GM19035 (cell line): ENCODE data around the gene RSRP1.
"Not testable (repeated sequence)": the region's sequence is repeated elsewhere in the genome, so short reads cannot be mapped to it uniquely, and the experiment has no call there.

Experiments used
- ATAC-seq: cut with Tn5 transposase; IDR thresholded peaks from one replicate; pipeline ENCODE4 v1.9.1; 2021; ENCODE audit not compliant: unreplicated experiment

RSRP1 gene

DNA sequence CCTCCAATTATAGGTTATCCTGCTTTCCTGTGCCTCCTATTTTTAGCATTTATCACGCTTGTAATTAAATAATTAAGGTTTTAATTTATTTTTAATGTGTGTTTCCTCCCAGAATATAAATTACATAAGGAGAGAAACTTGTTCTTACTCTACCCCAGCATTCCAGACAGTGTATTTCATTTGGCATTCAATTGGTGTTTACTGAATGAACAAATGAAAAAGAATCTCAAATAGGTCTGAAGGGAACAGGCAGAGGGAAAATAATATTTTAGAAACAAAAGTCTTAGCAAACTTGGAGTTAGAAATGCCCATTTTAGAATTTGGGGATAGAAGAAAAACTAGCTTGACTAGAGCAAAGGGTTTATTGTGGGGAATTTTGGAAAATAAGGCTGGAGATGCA lies 9.9 kb upstream of the RSRP1 start:
- no peak for ATAC-seq

GRCh38 chr1:25256578-25256965 lies 9.3 kb upstream of the RSRP1 start:
- ATAC-seq: no peak

- ATAC-seq: no peak
Observed at GRCh38 chr1:25255706-25256577, 8.7 kb upstream of the RSRP1 start.

GRCh38 chr1:25253911-25254310 lies 6.7 kb upstream of the RSRP1 start:
- ATAC-seq: no peak

- no peak for ATAC-seq
Observed at GRCh38 chr1:25247829-25248754, 838 bp upstream of the RSRP1 start.

DNA sequence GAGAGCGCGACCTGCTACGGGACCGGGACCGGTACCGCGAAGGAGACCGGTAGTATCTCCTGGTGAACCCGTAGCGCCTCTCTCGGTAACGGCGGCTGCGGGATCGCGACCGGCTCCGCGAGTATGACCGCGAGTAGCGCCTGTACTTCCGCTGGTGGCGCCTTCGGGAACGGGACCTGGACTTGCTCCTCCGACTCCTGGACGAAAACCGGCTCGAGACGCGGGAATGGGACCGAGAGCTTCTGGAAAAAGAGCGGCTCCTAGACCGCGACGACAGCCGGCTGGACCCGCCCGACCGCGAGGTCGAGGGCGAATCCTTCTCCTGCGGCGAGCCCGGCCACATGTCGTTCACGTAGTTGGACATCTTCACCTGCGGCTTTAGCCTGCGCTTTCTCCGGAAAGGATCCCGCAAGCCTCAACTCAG lies 642 bp downstream of the RSRP1 start:
- ATAC-seq: peak; percentile 4

GRCh38 chr1:25245809-25246599 lies 1.2 kb downstream of the RSRP1 start:
- no peak for ATAC-seq

DNA sequence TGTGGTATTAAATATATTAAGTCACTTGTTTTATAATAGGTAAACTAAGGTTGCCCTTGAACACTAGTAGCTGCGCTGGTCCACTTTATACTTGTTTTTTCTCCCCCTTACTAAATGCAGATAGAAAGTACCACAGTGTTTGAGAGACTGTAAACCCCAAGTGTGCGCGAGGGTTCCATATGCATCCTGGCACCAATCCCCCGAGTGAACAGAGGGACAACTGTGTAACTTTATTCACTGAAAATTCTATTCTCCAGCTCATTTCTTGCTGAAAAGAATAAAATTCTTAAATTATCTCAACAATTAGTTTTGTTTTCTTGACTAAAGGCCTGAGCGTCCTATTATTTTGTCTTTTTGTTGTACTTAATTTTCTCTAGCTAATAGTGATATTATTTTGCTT lies 1.9 kb downstream of the RSRP1 start:
- ATAC-seq: no peak

DNA sequence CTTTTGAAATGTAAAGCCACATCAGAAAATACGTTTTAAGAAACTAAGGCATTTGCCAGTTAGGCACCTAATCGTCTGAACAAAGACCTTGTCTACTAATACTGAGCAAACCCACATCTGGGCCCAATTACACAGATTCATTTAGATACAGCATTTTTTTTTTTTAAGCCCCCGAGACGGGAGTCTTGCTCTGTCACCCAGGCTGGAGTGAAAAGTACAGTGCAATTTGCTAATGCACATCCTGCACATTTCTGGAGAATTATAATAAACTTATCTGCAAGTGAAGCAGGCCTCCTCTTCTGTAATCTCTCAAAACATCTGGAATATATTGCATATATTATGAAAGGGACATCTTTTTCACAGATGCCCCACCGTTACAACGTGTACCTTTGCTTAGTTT lies 3.3 kb downstream of the RSRP1 start:
- ATAC-seq: no peak

DNA sequence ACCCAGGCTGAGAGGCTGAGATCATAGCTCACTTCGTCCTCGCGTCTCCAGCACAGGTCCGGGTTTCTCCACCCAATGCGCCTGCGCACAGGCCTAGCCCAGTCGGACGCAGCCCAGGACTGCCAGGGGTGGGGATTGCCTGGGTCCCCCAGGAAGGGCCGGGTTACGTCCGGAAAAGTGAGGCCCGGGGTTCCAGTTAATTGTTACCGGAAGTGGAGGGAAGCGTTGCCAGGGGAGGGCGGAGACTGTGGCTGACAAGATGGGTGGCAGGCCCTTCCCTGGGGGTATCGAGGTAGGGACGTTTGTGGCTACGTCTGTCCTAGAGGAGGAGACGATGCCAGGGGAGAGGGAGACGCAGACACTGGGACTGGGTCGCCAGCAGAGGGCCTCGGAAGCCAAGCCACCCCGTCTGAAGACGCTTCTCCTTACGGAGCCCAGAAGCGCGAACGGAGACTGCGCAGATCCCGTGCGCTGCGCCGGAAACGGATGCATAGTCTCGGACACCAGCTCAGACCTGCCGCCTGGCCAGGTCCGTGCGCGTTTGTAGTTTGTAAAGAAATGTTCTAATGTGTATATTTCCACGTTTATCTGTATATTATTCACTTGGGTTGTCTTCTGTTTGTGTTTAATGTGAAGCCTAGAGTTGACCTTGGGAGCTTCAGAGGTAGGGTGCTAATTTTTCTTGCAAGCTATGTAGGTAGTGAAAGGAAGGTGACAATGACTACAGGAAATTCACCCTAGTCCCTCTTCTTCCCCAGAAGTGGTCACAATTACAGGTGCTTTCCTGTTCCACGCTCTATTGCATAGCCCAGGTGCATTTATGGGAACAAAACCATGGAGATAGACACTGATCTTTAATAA lies 7.3 kb downstream of the RSRP1 start:
- peak; percentile 67 for ATAC-seq

DNA sequence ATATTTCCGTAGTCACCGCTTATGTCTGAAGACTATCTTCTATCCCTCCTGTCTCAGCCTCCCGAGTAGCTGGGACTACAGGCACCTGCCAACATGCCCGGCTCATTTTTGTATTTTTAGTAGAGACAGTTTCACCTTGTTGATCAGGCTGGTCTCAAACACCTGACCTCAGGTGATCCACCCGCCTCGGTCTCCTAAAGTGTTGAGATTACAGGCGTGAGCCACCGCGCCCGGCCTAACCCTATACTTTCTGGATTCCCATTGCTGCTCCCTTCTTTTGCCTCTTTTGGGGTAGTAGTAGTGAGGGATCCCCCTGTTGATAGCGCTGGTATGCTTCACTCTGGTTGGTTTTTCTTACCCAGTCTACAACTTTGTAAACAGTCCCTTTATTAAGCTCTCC lies 9.2 kb downstream of the RSRP1 start:
- no peak for ATAC-seq

DNA sequence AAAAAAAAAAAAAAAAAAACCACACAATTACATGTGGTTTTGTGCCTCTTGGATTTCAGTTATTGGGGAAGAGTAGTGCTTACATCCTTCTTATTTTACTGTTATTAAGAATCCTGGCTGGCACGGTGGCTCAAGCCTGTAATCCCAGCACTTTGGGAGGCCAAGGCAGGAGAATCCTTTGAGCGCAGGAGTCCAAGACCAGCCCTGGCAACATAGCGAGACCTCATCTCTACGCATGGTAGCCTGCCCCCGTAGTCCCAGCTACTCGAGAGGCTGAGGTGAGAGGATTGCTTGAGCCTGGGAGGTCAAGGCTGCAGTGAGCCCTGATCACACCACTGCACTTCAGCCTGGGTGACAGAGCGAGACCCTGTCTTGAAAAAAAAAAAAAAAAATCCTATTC lies 11.0 kb downstream of the RSRP1 start:
- not testable (repeated sequence) for ATAC-seq

DNA sequence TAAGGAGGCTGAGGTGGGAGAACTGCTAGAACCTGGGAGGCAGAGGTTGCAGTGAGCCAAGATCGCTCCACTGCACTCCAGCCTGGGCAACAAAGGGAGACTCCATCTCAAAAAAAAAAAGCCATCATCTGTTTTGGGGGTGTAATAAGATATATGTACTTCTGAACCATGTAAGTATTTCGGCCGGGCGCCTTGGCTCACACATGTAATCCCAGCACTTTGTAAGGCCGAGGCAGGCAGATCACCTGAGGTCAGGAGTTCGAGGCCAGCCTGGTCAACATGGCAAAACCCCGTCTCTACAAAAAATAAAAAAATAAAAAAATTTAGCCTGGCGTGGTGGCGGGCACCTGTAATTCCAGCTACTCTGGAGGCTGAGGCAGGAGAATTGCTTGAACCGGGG lies 11.8 kb downstream of the RSRP1 start:
- ATAC-seq: not testable (repeated sequence)

DNA sequence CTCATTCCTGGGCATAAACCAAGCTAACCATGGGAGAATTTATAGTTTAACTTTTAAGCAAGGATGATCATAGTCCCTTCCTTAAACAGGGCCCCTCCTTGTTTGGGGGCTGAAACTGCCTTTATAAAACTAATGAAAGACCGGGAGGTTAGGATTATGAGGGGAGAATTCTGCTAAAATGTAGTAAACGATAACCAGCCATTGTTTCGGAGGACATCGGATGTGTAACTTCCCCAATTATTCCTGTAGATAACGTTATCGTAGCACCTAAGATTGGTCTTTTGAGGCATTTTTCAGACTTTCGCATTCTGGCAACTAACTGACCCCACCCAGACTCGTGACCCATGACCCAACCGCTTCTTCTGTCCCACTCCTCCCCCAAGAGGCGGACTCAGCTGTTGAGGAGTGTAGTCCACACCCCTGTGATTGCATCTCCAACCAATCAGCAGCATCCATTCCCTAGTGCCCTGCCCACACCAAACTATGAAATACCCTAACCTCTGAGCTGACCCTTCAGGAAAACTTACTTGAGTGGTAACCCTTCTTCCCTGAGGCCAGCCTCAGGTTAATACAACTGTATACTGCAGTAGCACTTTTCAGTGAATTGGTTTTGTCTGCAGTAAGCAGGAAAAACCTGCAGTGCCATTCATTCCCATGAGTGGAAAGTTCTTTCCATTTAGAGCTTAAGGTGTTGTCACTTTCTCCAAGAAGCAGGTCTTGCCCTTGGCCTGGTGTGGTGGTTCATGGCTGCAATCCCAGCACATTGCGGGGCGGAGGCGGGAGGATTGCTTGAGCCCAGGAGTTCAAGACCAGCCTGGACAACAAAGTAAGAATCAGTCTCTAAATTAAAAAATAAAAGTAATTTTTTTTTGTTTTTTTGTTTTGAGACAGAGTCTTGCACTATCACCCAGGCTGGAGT lies 14.1 kb downstream of the RSRP1 start:
- ATAC-seq: peak; percentile 49

GRCh38 chr1:25232027-25232865 lies 15.0 kb downstream of the RSRP1 start, which contains the start of gene SYF2:
TSS of gene SYF2 (minus strand) at chr1:25232502. CDS start at chr1:25232467, 35 bp downstream.
- ATAC-seq: peak; percentile 81

GRCh38 chr1:25223471-25223870 lies 23.8 kb downstream of the RSRP1 start:
- ATAC-seq: no peak

GRCh38 chr1:25222606-25223005 lies 24.6 kb downstream of the RSRP1 start:
- no peak for ATAC-seq

- no peak for ATAC-seq
Observed at GRCh38 chr1:25220666-25221065, 26.6 kb downstream of the RSRP1 start.
